Endothelial cell of umbilical vein (primary cell): ENCODE measurements around the gene PASK. TPM values are rescaled to one million over a fixed set of nuclear protein-coding genes. Genes with fewer than 3 reads are reported as not detected.

Source experiments
- BruUV-seq: library from RNA; stranded (reverse); fragments of 400-500 nt; replicated peaks from 2 replicates; lab custom pipeline; 2021; lab: Mats Ljungman, UMichigan
- CTCF ChIA-PET: fragments of 300-600, 350-600 bp; sonication (Branson Sonifier 250); formaldehyde crosslinking; loops from one replicate; lab custom pipeline; 2021; ENCODE audit warnings: antibody characterized with exemption, inconsistent platforms; lab: Charles Lee
- POLR2A ChIA-PET: fragments of 300-600, 350-600 bp; sonication (Branson Sonifier 250); formaldehyde crosslinking; loops from one replicate; lab custom pipeline; 2021; ENCODE audit warnings: antibody characterized with exemption, inconsistent platforms; lab: Charles Lee
- DNase-seq: peaks from one replicate; pipeline ENCODE4 v3.0.0-alpha.2; 2011; ENCODE audit warnings: low read depth, low spot score
- FAIRE-seq: peaks from 2 replicates; lab custom pipeline; 2011; peaks lifted over from hg19 to GRCh38; lab: Jason Lieb, UNC
- H2AFZ ChIP-seq: 2 replicates; pipeline ENCODE4 v1.6.0; 2012; ENCODE audit warnings: low read depth, low read length, control low read depth, inconsistent platforms
- H3K27ac ChIP-seq: 2 replicates; pipeline ENCODE4 v1.5.1; 2011; ENCODE audit warnings: low read depth, mild to moderate bottlenecking, control low read depth, low read length, moderate library complexity; ENCODE audit not compliant: insufficient read depth
- H3K27me3 ChIP-seq, 2 experiments: 2 replicates each; pipeline versions ENCODE4 v1.6.0 to v1.6.1; 2011; ENCODE audit warnings: low read length in 2 of 2, mixed read lengths in 1 of 2; ENCODE audit not compliant: control insufficient read depth in 2 of 2, insufficient read depth in 2 of 2
- H3K36me3 ChIP-seq, 2 experiments: 2 replicates in 1 of 2; 3 replicates in 1 of 2; pipeline ENCODE4 v1.5.1; 2011; ENCODE audit warnings: low read length in 2 of 2, mild to moderate bottlenecking in 1 of 2, moderate library complexity in 1 of 2; ENCODE audit not compliant: control insufficient read depth in 2 of 2, insufficient read depth in 2 of 2; ENCODE audit errors: extremely low read depth in 1 of 2
- H3K4me1 ChIP-seq: 3 replicates; pipeline ENCODE4 v1.5.1; 2011; ENCODE audit warnings: mild to moderate bottlenecking, low read length; ENCODE audit not compliant: control insufficient read depth, insufficient read depth; ENCODE audit errors: extremely low read depth
- H3K4me2 ChIP-seq: 2 replicates; pipeline ENCODE4 v1.6.1; 2011; ENCODE audit warnings: low read length, control low read depth, mixed read lengths; ENCODE audit not compliant: insufficient read depth
- H3K4me3 ChIP-seq, 3 experiments: fragments of 200-600 bp in 1 of 3; sonication (generic), shearing (Covaris generic) in 1 of 3; replicated peaks in 1 of 3; 2 replicates each; pipeline ENCODE4 v1.5.1; 2011 to 2016; ENCODE audit warnings: control low read depth in 3 of 3, low read length in 3 of 3, mild to moderate bottlenecking in 2 of 3, inconsistent platforms in 1 of 3, low read depth in 1 of 3, moderate library complexity in 1 of 3; ENCODE audit not compliant: insufficient read depth in 1 of 3
- H3K79me2 ChIP-seq: 2 replicates; pipeline ENCODE4 v1.6.0; 2012; ENCODE audit warnings: low read length, inconsistent platforms; ENCODE audit not compliant: control insufficient read depth, insufficient read depth
- H3K9ac ChIP-seq: replicated peaks from 2 replicates; pipeline ENCODE3; 2011; ENCODE audit warnings: low read length, control low read depth; ENCODE audit not compliant: insufficient read depth; ENCODE audit errors: extremely low read depth
- H3K9me1 ChIP-seq: replicated peaks from 3 replicates; pipeline ENCODE4 v1.6.0; 2011; ENCODE audit warnings: mild to moderate bottlenecking, low read length; ENCODE audit not compliant: control insufficient read depth, insufficient read depth; ENCODE audit errors: extremely low read depth
- H3K9me3 ChIP-seq: replicated peaks from 2 replicates; pipeline ENCODE4 v1.5.1; 2012; ENCODE audit warnings: low read length, inconsistent platforms; ENCODE audit not compliant: control insufficient read depth, insufficient read depth
- H4K20me1 ChIP-seq: replicated peaks from 2 replicates; pipeline ENCODE3; 2011; ENCODE audit warnings: mild to moderate bottlenecking, low read length; ENCODE audit not compliant: control insufficient read depth, insufficient read depth; ENCODE audit errors: extremely low read depth
- EZH2 ChIP-seq: IDR thresholded peaks from 2 replicates; pipeline ENCODE4 v1.6.1; 2012; ENCODE audit warnings: borderline replicate concordance, low read depth, mild to moderate bottlenecking, moderate library complexity, low read length, inconsistent platforms; ENCODE audit not compliant: severe bottlenecking
- FOS ChIP-seq: IDR thresholded peaks from 2 replicates; pipeline ENCODE4 v1.6.1; 2011; ENCODE audit warnings: mild to moderate bottlenecking, low read length, moderate library complexity, borderline replicate concordance; ENCODE audit not compliant: insufficient read depth
- GATA2 ChIP-seq: IDR thresholded peaks from 2 replicates; pipeline ENCODE4 v1.7.0; 2011; ENCODE audit warnings: low read depth, mild to moderate bottlenecking, moderate library complexity, mixed read lengths, low read length; ENCODE audit not compliant: insufficient read length, insufficient read depth
- JUN ChIP-seq: IDR thresholded peaks from 2 replicates; pipeline ENCODE4 v1.6.1; 2011; ENCODE audit warnings: borderline replicate concordance, low read depth; ENCODE audit not compliant: insufficient read length, insufficient read depth
- MYC ChIP-seq: IDR thresholded peaks from one replicate; pipeline ENCODE4 v1.6.1; 2011; ENCODE audit warnings: mild to moderate bottlenecking, low read depth, low read length
- POLR2A ChIP-seq: IDR thresholded peaks from 2 replicates; pipeline ENCODE4 v1.6.1; 2012; ENCODE audit warnings: low read depth, mild to moderate bottlenecking, control low read depth, low read length
- POLR2AphosphoS5 ChIP-seq: IDR thresholded peaks from 2 replicates; pipeline ENCODE4 v1.6.1; 2012; ENCODE audit warnings: low read depth, mild to moderate bottlenecking, control low read depth, low read length, moderate library complexity; ENCODE audit not compliant: insufficient read depth
- dilution Hi-C: fragments of 300-500 bp; cut with MboI; formaldehyde crosslinking; loops from one replicate; pipeline ENCODE4 v1.15.0; 2019; ENCODE audit warnings: low sequenced_read_pairs; ENCODE audit not compliant: extremely low pct_ligation_motif_present
- intact Hi-C: fragments of 100-400 bp; cut with micrococcal nuclease; formaldehyde crosslinking; loops from one replicate; pipeline ENCODE4 v1.10.0; 2022
- polyA plus RNA-seq, 4 experiments: library from polyadenylated mRNA; depleted of rRNA in 3 of 4; stranded (reverse) in 3 of 4; unstranded in 1 of 4; fragments of >200 nt; gene quantifications; 2 replicates each; pipeline versions ENCODE4 v1.2.1 to v1.2.3, GENCODE V29; 2011 to 2012; ENCODE audit warnings: missing spikeins in 1 of 4
- total RNA-seq: library from RNA; stranded (reverse); gene quantifications from 2 replicates; pipeline ENCODE4 v1.2.3, GENCODE V29; 2021
- TF ChIP-seq, protein P1 (sequence below): IDR thresholded peaks from 2 replicates; pipeline ENCODE4 v1.6.1; 2011; ENCODE audit not compliant: insufficient read depth, insufficient read length
- TF ChIP-seq, protein P2 (sequence below), 2 donors: IDR thresholded peaks; 1 replicate in 1 of 2; 2 replicates in 1 of 2; pipeline ENCODE4 v1.5.1; 2011; ENCODE audit warnings: low read length in 2 of 2, mild to moderate bottlenecking in 2 of 2, moderate library complexity in 2 of 2, control low read depth in 1 of 2, inconsistent platforms in 1 of 2, low read depth in 1 of 2; ENCODE audit not compliant: insufficient read depth in 1 of 2; ENCODE audit errors: extremely low read depth in 1 of 2

The PASK gene
- total and polyA plus RNA-seq, 2 donors (not counting 3 experiments of a cell fraction or from before 2014, with no cell fraction given), result 5.7 to 17.3 TPM

DNA sequence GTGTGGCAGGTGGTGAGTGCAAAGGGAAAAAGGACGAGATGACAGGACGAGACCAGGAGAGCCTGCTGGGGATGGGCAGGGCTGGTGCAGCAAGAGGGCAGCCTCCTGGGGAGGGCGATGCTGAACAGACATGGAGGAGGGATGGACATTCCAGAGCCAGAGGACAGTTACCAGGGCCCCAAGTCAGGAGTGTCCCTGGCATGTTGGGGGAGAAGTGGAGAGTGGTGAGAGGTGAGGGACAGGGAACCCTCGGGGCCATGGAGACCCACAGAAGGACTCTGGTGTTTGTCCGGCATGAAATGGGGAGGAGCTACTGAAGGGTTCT, 66.2 kb downstream of the PASK start:
- POLR2A ChIA-PET, result no interaction called here
- FAIRE-seq, result no peak
- intact Hi-C loops, result no loop called here

More for the DNA sequence above, 66.2 kb downstream of the PASK start:
- TF ChIP-seq FOS (no peak), GATA2 (no peak), JUN (no peak), POLR2A (no peak), POLR2AphosphoS5 (no peak), EZH2 (no peak), MYC (no peak)
- TF ChIP-seq, protein P1, sequence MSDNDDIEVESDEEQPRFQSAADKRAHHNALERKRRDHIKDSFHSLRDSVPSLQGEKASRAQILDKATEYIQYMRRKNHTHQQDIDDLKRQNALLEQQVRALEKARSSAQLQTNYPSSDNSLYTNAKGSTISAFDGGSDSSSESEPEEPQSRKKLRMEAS, result no peak
- TF ChIP-seq, protein P2, sequence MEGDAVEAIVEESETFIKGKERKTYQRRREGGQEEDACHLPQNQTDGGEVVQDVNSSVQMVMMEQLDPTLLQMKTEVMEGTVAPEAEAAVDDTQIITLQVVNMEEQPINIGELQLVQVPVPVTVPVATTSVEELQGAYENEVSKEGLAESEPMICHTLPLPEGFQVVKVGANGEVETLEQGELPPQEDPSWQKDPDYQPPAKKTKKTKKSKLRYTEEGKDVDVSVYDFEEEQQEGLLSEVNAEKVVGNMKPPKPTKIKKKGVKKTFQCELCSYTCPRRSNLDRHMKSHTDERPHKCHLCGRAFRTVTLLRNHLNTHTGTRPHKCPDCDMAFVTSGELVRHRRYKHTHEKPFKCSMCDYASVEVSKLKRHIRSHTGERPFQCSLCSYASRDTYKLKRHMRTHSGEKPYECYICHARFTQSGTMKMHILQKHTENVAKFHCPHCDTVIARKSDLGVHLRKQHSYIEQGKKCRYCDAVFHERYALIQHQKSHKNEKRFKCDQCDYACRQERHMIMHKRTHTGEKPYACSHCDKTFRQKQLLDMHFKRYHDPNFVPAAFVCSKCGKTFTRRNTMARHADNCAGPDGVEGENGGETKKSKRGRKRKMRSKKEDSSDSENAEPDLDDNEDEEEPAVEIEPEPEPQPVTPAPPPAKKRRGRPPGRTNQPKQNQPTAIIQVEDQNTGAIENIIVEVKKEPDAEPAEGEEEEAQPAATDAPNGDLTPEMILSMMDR (IDR thresholded peaks at IDR 0.05; ENCODE audit: extremely low read depth in 1 of 2, insufficient read depth in 1 of 2, low read depth in 1 of 2, low read length in 2 of 2), result no peak
- DNase-seq, result no peak
- no peaks in the 10 kb centered on the region for H3K79me2 ChIP-seq
- H3K9ac ChIP-seq, result no peak overlapping the region
- H3K27ac ChIP-seq, result no peak overlapping the region
- H3K4me3 ChIP-seq, result no peak overlapping the region
- no TSS peak for BruUV-seq
- H3K4me2 ChIP-seq, result no peak overlapping the region
- no peaks in the 10 kb centered on the region for H3K27me3 ChIP-seq
- dilution Hi-C loops, result no loop called here
- peaks cover 4% of the 10 kb centered on the region in 2 experiments for H3K36me3 ChIP-seq
- H4K20me1 ChIP-seq, result no peaks in the 10 kb centered on the region
- H3K9me3 ChIP-seq, result no peaks in the 10 kb centered on the region
- CTCF ChIA-PET, result no interaction called here
- no peaks in the 10 kb centered on the region for H3K9me1 ChIP-seq
- H2AFZ ChIP-seq, result no peak overlapping the region
- no peaks in the 10 kb centered on the region for H3K4me1 ChIP-seq
